Ectodermal cell (in vitro differentiated cells): ENCODE data around the gene TMEM267. TPM values are rescaled to one million over a fixed set of nuclear protein-coding genes. Genes with fewer than 3 reads are reported as not detected.
"Not testable (repeated sequence)": the region's sequence is repeated elsewhere in the genome, so short reads cannot be mapped to it uniquely, and the experiment has no call there.

Experiments used
- H3K27ac ChIP-seq: 2 replicates; pipeline ENCODE4 v1.7.0; 2013; ENCODE audit warnings: mild to moderate bottlenecking, low read depth, low read length; ENCODE audit not compliant: insufficient read depth, poor library complexity, severe bottlenecking
- H3K27me3 ChIP-seq: 2 replicates; pipeline ENCODE4 v1.7.0; 2013; ENCODE audit warnings: mild to moderate bottlenecking, low read length; ENCODE audit not compliant: insufficient read depth, control insufficient read depth, poor library complexity, severe bottlenecking
- H3K36me3 ChIP-seq: one replicate; pipeline ENCODE4 v1.7.0; 2013; ENCODE audit warnings: low read length; ENCODE audit not compliant: control insufficient read depth, insufficient read depth
- H3K4me1 ChIP-seq: one replicate; pipeline ENCODE4 v1.7.0; 2013; ENCODE audit warnings: low read length; ENCODE audit not compliant: control insufficient read depth, insufficient read depth
- H3K4me3 ChIP-seq: 2 replicates; pipeline ENCODE4 v1.7.0; 2013; ENCODE audit warnings: low read depth, low read length, control low read depth; ENCODE audit not compliant: insufficient read depth
- H3K9me3 ChIP-seq: 2 replicates; pipeline ENCODE4 v1.7.0; 2013; ENCODE audit warnings: mild to moderate bottlenecking, low read length, moderate library complexity; ENCODE audit not compliant: control insufficient read depth
- WGBS, 2 experiments: methylation state at CpG; one replicate each; pipeline ENCODE4 v1.1.7; 2013; ENCODE audit warnings: missing lambda C conversion rate in 2 of 2; 5-methylcytosine and 5-hydroxymethylcytosine counted together
- polyA plus RNA-seq, 4 experiments: library from polyadenylated mRNA; stranded (reverse); fragments of 50-300 nt; gene quantifications; one replicate each; pipeline ENCODE4 v1.2.3, GENCODE V29; 2013

TMEM267 gene, protein sequence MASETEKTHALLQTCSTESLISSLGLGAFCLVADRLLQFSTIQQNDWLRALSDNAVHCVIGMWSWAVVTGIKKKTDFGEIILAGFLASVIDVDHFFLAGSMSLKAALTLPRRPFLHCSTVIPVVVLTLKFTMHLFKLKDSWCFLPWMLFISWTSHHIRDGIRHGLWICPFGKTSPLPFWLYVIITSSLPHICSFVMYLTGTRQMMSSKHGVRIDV
- polyA plus RNA-seq (2013, experiment 1 of 4) = 9.4 TPM
- 9.1 TPM for polyA plus RNA-seq (2013, experiment 2 of 4)
- 8.2 TPM for polyA plus RNA-seq (2013, experiment 3 of 4)
- polyA plus RNA-seq (2013, experiment 4 of 4) = 11.6 TPM

- Histone ChIP-seq H3K27ac (peak within 1 kb of the TSS; percentile 91), H3K4me3 (peak within 1 kb of the TSS; percentile 75), H3K9me3 (no peaks in the 10 kb centered on the region), H3K4me1 (peaks cover 5% of the 10 kb centered on the region), H3K36me3 (no peaks in the 10 kb centered on the region), H3K27me3 (no peaks in the 10 kb centered on the region)
- 0 to 1% methylated on average over 62 of the region's 62 CpGs for WGBS, 2 experiments
Measured at GRCh38 chr5:43483298-43484105, at the start of gene TMEM267. TSS of gene TMEM267 (minus strand) at chr5:43483865. CDS start at chr5:43453969, 29,896 bp downstream.

- H3K36me3 ChIP-seq = peaks cover 43% of the 10 kb centered on the region
- H3K4me1 ChIP-seq = no peaks in the 10 kb centered on the region
- no peak overlapping the region for H3K27ac ChIP-seq
- 93 to 99% methylated on average over 2 of the region's 2 CpGs for WGBS, 2 experiments
- H3K27me3 ChIP-seq = no peaks in the 10 kb centered on the region
- no peaks in the 10 kb centered on the region for H3K9me3 ChIP-seq
- no peak overlapping the region for H3K4me3 ChIP-seq
Measured at GRCh38 chr5:43530648-43531047, 47.0 kb upstream of the TMEM267 start.

DNA sequence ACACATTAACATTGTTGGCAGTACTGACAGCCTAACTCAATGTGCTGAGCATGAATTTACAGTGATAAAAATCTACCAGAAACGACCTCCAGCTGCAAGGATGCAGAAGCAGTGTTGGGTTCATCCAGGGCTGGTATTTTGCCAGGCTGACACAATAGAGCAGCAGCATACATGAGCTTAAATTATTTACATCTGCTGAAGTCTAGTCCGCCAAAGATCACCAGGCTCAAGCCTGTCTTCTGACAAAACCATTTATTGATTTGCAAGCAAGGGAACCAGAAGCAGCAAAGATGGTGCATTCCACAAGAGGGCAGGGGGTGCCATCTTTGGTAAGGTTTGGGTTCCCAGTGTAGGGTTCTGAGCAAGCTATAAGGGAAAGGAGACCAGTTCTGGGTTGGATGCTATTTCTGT, 40.0 kb upstream of the TMEM267 start:
- H3K4me1 ChIP-seq = no peaks in the 10 kb centered on the region
- WGBS, 2 experiments = 92 to 94% methylated on average over 2 of the region's 2 CpGs
- no peak overlapping the region for H3K4me3 ChIP-seq
- H3K9me3 ChIP-seq = no peaks in the 10 kb centered on the region
- H3K36me3 ChIP-seq = peaks cover 21% of the 10 kb centered on the region
- H3K27ac ChIP-seq = no peak overlapping the region
- H3K27me3 ChIP-seq = no peaks in the 10 kb centered on the region

GRCh38 chr5:43520615-43521014, 37.0 kb upstream of the TMEM267 start:
- Histone ChIP-seq H3K4me3 (no peak overlapping the region), H3K27me3 (no peaks in the 10 kb centered on the region), H3K36me3 (peaks cover 11% of the 10 kb centered on the region), H3K4me1 (no peaks in the 10 kb centered on the region), H3K27ac (no peak overlapping the region), H3K9me3 (no peaks in the 10 kb centered on the region)
- 91 to 96% methylated on average over 1 of the region's 1 CpG for WGBS, 2 experiments

DNA sequence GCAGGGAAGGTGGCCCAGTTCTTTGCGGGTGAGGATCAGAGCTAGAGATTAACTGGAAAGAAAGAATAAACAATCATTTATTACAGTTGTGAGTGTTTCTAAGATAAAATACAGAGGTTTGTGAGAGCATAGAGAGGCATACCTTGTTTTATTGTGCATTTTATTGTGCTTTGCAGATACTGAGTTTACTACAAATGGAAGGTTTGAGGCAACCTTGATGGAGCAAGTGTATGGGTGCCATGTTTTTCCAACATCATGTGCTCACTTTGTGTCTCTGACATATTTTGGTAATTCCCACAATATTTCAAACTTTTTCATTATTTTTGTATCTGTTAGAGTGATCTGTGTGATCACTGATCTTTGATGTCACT, 32.0 kb upstream of the TMEM267 start:
- H3K9me3 ChIP-seq = no peaks in the 10 kb centered on the region
- peak overlapping the region; percentile 90 for H3K27ac ChIP-seq
- H3K27me3 ChIP-seq = no peaks in the 10 kb centered on the region
- H3K36me3 ChIP-seq = no peaks in the 10 kb centered on the region
- WGBS, 2 experiments = 89 to 96% methylated on average over 1 of the region's 1 CpG
- H3K4me3 ChIP-seq = peak overlapping the region; percentile 56
- H3K4me1 ChIP-seq = peaks cover 5% of the 10 kb centered on the region

GRCh38 chr5:43514816-43515677, 31.4 kb upstream of the TMEM267 start, which contains the start of gene C5orf34:
TSS of gene C5orf34 (minus strand) at chr5:43515148. CDS start at chr5:43509339, 5,809 bp downstream.
- WGBS, 2 experiments = 1% methylated on average over 34 to 35 of the region's 35 CpGs
- Histone ChIP-seq H3K4me3 (peak within 1 kb of the TSS; percentile 56), H3K27ac (peak within 1 kb of the TSS; percentile 90), H3K9me3 (no peaks in the 10 kb centered on the region), H3K4me1 (peaks cover 5% of the 10 kb centered on the region), H3K36me3 (no peaks in the 10 kb centered on the region), H3K27me3 (no peaks in the 10 kb centered on the region)

GRCh38 chr5:43514471-43514815, 30.8 kb upstream of the TMEM267 start:
- WGBS, 2 experiments = 3% methylated on average over 6 of the region's 6 CpGs
- Histone ChIP-seq H3K27ac (peak overlapping the region; percentile 90), H3K4me3 (peak overlapping the region; percentile 56), H3K9me3 (no peaks in the 10 kb centered on the region), H3K4me1 (peaks cover 5% of the 10 kb centered on the region), H3K27me3 (no peaks in the 10 kb centered on the region), H3K36me3 (no peaks in the 10 kb centered on the region)

- H3K36me3 ChIP-seq = no peaks in the 10 kb centered on the region
- peaks cover 5% of the 10 kb centered on the region for H3K4me1 ChIP-seq
- H3K9me3 ChIP-seq = no peaks in the 10 kb centered on the region
- no peak overlapping the region for H3K27ac ChIP-seq
- no peaks in the 10 kb centered on the region for H3K27me3 ChIP-seq
- WGBS, 2 experiments = 23 to 56% methylated on average over 3 to 4 of the region's 4 CpGs
- H3K4me3 ChIP-seq = peak overlapping the region; percentile 56
Measured at GRCh38 chr5:43514025-43514424, 30.4 kb upstream of the TMEM267 start.

DNA sequence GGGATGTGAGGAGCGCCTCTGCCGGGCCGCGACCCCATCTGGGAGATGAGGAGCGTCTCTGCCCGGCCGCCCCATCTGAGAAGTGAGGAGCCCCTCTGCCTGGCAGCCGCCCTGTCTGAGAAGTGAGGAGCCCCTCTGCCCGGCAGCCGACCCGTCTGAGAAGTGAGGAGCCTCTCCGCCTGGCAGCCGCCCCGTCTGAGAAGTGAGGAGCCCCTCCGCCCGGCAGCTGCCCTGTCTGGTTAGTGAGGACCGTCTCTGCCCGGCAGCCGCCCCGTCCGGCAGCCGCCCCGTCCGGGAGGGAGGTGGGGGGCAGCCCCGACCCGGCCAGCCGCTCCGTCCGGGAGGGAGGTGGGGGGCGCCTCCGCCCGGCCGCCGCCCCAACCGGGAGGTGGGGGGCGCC, 27.4 kb upstream of the TMEM267 start:
- not testable (repeated sequence) for H3K27me3 ChIP-seq, H3K27ac ChIP-seq, H3K36me3 ChIP-seq, H3K9me3 ChIP-seq, H3K4me3 ChIP-seq, H3K4me1 ChIP-seq
- 93% methylated on average over 36 of the region's 36 CpGs for WGBS, 2 experiments

DNA sequence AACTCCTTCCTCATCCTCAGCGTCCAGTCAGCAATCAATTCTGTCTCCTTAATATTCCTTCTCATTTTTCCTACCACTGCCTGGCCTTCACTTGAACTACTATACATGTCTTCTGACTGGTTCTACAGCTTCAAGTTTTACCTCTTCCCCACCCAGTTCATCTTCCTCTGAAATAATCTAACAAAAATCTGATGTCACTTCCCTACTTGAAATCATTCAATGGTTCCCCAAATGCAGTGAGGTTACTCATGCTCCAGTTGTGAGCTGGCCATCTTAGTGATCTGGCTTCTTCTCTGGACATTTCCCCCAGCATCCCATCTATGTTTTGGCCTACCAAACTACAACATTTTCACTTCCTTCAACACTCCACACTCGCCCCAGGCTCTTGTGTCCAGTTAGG, 14.9 kb upstream of the TMEM267 start:
- Histone ChIP-seq H3K4me1 (no peaks in the 10 kb centered on the region), H3K9me3 (no peaks in the 10 kb centered on the region), H3K27me3 (no peaks in the 10 kb centered on the region), H3K27ac (no peak overlapping the region), H3K4me3 (no peak overlapping the region), H3K36me3 (no peaks in the 10 kb centered on the region)
- 97 to 98% methylated on average over 1 of the region's 2 CpGs for WGBS, 2 experiments
